ENCODE results near the gene CDC42SE2. TPM values are rescaled to one million over a fixed set of nuclear protein-coding genes. Genes with fewer than 3 reads are reported as not detected.

The CDC42SE2 gene
- total RNA-seq, 6 experiments from 2014 or later: 14.2 to 18.0 (median 16.4) TPM

- H3K9me3 Mint-ChIP-seq: no peaks in the 10 kb centered on the region
Observed at GRCh38 chr5:131433109-131433508, 169.3 kb downstream of the CDC42SE2 start.

GRCh38 chr5:131436081-131436480, 172.2 kb downstream of the CDC42SE2 start:
- peaks cover 5% of the 10 kb centered on the region; the same call in 1 of the 2 replicates for H3K36me3 Mint-ChIP-seq (ENCODE audit: low read depth)

More at GRCh38 chr5:131433109-131433508, 169.3 kb downstream of the CDC42SE2 start:
- Mint-ChIP-seq H3K27ac (no peak overlapping the region), H3K4me3 (no peak overlapping the region), H3K4me1 (ENCODE audit: low read depth) (no peaks in the 10 kb centered on the region), H3K36me3 (ENCODE audit: low read depth) (peaks cover 10% of the 10 kb centered on the region), H3K27me3 (ENCODE audit: insufficient read depth) (no peaks in the 10 kb centered on the region)
- no peak for DNase-seq
- no peak for TF ChIP-seq CTCF (IDR thresholded peaks at IDR 0.05)

GRCh38 chr5:131441184-131441583, 177.3 kb downstream of the CDC42SE2 start:
- H3K36me3 Mint-ChIP-seq (ENCODE audit: low read depth): no peaks in the 10 kb centered on the region
- H3K27ac Mint-ChIP-seq: no peak overlapping the region
- TF ChIP-seq CTCF (IDR thresholded peaks at IDR 0.05): no peak
- DNase-seq: no peak
- H3K4me3 Mint-ChIP-seq: no peak overlapping the region
- H3K27me3 Mint-ChIP-seq (ENCODE audit: insufficient read depth): no peaks in the 10 kb centered on the region
- no peaks in the 10 kb centered on the region for H3K9me3 Mint-ChIP-seq
- 0 out of 2 replicates have a peak, but pooled peaks cover 4% of the 10 kb centered on the region for H3K4me1 Mint-ChIP-seq (ENCODE audit: low read depth)

More at GRCh38 chr5:131436081-131436480, 172.2 kb downstream of the CDC42SE2 start:
- no peak overlapping the region for H3K27ac Mint-ChIP-seq
- H3K9me3 Mint-ChIP-seq: no peaks in the 10 kb centered on the region
- H3K4me3 Mint-ChIP-seq: no peak overlapping the region
- TF ChIP-seq CTCF (IDR thresholded peaks at IDR 0.05): no peak
- H3K27me3 Mint-ChIP-seq (ENCODE audit: insufficient read depth): no peaks in the 10 kb centered on the region
- no peak for DNase-seq
- H3K4me1 Mint-ChIP-seq (ENCODE audit: low read depth): no peaks in the 10 kb centered on the region

Other genes starting within 250 kb of the CDC42SE2 start
- gene HINT1, start 98.8 kb upstream of the CDC42SE2 start, total RNA-seq (2021; fragmentation: NEBNext Ultra II Directional; extraction: Animal tissue kit (Norgen Biotek cat#: 25700)): 100 to 1,000 TPM; 231 to 251 (median 241) TPM
- gene LYRM7, start 93.1 kb upstream of the CDC42SE2 start, total RNA-seq (2021; fragmentation: NEBNext Ultra II Directional; extraction: Animal tissue kit (Norgen Biotek cat#: 25700)): 10 to 100 TPM in 3 of 6 experiments, 1 to 10 TPM in 3; 8.1 to 10.9 (median 9.9) TPM

Data from HFFc6 (cell line).